HG03103 (cell line): ENCODE measurements around the gene ZNF215.
A peak's percentile ranks its signal among the peaks of the same experiment; 100 is the strongest.
"Not testable (repeated sequence)": the region's sequence is repeated elsewhere in the genome, so short reads cannot be mapped to it uniquely, and the experiment has no call there.

Experiments
- ATAC-seq: cut with Tn5 transposase; IDR thresholded peaks from one replicate; pipeline ENCODE4 v1.9.1; 2021; ENCODE audit warnings: low read depth; ENCODE audit not compliant: unreplicated experiment

Gene ZNF215

GRCh38 chr11:6931146-6931713, 5.0 kb downstream of the ZNF215 start:
- ATAC-seq, result no peak

GRCh38 chr11:6932145-6932544, 5.9 kb downstream of the ZNF215 start:
- ATAC-seq, result no peak

GRCh38 chr11:6941970-6942369, 15.7 kb downstream of the ZNF215 start:
- no peak for ATAC-seq

GRCh38 chr11:6943131-6943530, 16.9 kb downstream of the ZNF215 start:
- no peak for ATAC-seq

- not testable (repeated sequence) for ATAC-seq
These were observed 28.0 kb downstream of the ZNF215 start for GRCh38 chr11:6954248-6954647.

- ATAC-seq, result no peak
These were observed 35.9 kb downstream of the ZNF215 start for GRCh38 chr11:6962141-6962540.

GRCh38 chr11:6962673-6963072, 36.4 kb downstream of the ZNF215 start:
- ATAC-seq, result no peak

- no peak for ATAC-seq
These were observed 42.6 kb downstream of the ZNF215 start for GRCh38 chr11:6968816-6969215.

- not testable (repeated sequence) for ATAC-seq
These were observed 43.6 kb downstream of the ZNF215 start for GRCh38 chr11:6969854-6970253.

- no peak for ATAC-seq
These were observed 53.1 kb downstream of the ZNF215 start for GRCh38 chr11:6979365-6979764.

GRCh38 chr11:6986487-6986886, 60.3 kb downstream of the ZNF215 start:
- no peak for ATAC-seq

GRCh38 chr11:6988506-6988905, 62.3 kb downstream of the ZNF215 start:
- ATAC-seq, result no peak

GRCh38 chr11:6991227-6991626, 65.0 kb downstream of the ZNF215 start:
- no peak for ATAC-seq

GRCh38 chr11:6992026-6992425, 65.8 kb downstream of the ZNF215 start:
- ATAC-seq, result no peak

- no peak for ATAC-seq
These were observed 66.5 kb downstream of the ZNF215 start for GRCh38 chr11:6992457-6993417.

- no peak for ATAC-seq
These were observed 69.5 kb downstream of the ZNF215 start for GRCh38 chr11:6995703-6996102.

- peak; percentile 71 for ATAC-seq
These were observed 78.3 kb downstream of the ZNF215 start for GRCh38 chr11:7004482-7004881.
